Stimulated activated CD4-positive, alpha-beta T cell treated with anti-CD3 and anti-CD28 coated beads, Interleukin-4, amount 100 ng/mL, for 1 hour (primary cell): Measurements from ENCODE around the gene BPIFB2.
"Not testable (repeated sequence)": the region's sequence is repeated elsewhere in the genome, so short reads cannot be mapped to it uniquely, and the experiment has no call there.

ENCODE experiments used
- DNase-seq: peaks from one replicate; pipeline ENCODE4 v3.0.0-alpha.2; 2020

BPIFB2 gene

GRCh38 chr20:32971703-32972161 lies 35.8 kb upstream of the BPIFB2 start:
- DNase-seq: no peak

GRCh38 chr20:32972181-32973076 lies 35.1 kb upstream of the BPIFB2 start:
- peak; percentile 73 for DNase-seq

GRCh38 chr20:32973077-32973717 lies 34.3 kb upstream of the BPIFB2 start:
- no peak for DNase-seq

GRCh38 chr20:32974204-32975064 lies 33.1 kb upstream of the BPIFB2 start:
- DNase-seq: not testable (repeated sequence)

GRCh38 chr20:32975121-32975520 lies 32.4 kb upstream of the BPIFB2 start:
- DNase-seq: not testable (repeated sequence)

- no peak for DNase-seq
Observed at GRCh38 chr20:32975698-32976674, 31.5 kb upstream of the BPIFB2 start.

GRCh38 chr20:32976746-32977145 lies 30.8 kb upstream of the BPIFB2 start:
- no peak for DNase-seq

- no peak for DNase-seq
Observed at GRCh38 chr20:32977281-32978008, 30.1 kb upstream of the BPIFB2 start.

- no peak for DNase-seq
Observed at GRCh38 chr20:32978009-32978335, 29.5 kb upstream of the BPIFB2 start.

- DNase-seq: no peak
Observed at GRCh38 chr20:32979201-32979998, 28.1 kb upstream of the BPIFB2 start.

GRCh38 chr20:32980131-32980941 lies 27.2 kb upstream of the BPIFB2 start:
- DNase-seq: no peak

GRCh38 chr20:32980990-32981389 lies 26.5 kb upstream of the BPIFB2 start:
- DNase-seq: no peak

GRCh38 chr20:32982617-32983458 lies 24.7 kb upstream of the BPIFB2 start:
- no peak for DNase-seq

- DNase-seq: no peak
Observed at GRCh38 chr20:32983459-32984112, 23.9 kb upstream of the BPIFB2 start.

GRCh38 chr20:32984196-32984595 lies 23.3 kb upstream of the BPIFB2 start:
- DNase-seq: no peak

GRCh38 chr20:32984631-32985354 lies 22.7 kb upstream of the BPIFB2 start:
- no peak for DNase-seq

- DNase-seq: no peak
Observed at GRCh38 chr20:32985596-32985995, 21.9 kb upstream of the BPIFB2 start.
